ENCODE data around the gene CFAP20DC. TPM values are rescaled to one million over a fixed set of nuclear protein-coding genes. Genes with fewer than 3 reads are reported as not detected.
"Not testable (repeated sequence)": the region's sequence is repeated elsewhere in the genome, so short reads cannot be mapped to it uniquely, and the experiment has no call there.

Gene CFAP20DC
- total RNA-seq, 2 donors from 2014 or later = 2.6 to 2.7 TPM

GRCh38 chr3:58946875-58947274 lies 103.0 kb downstream of the CFAP20DC start:
- ATAC-seq (no peak), DNase-seq (ENCODE audit: low spot score in 2 of 2) (no peak)
- H3K27ac Mint-ChIP-seq = no peak overlapping the region
- H3K9me3 Mint-ChIP-seq = peaks cover 4 to 9% of the 10 kb centered on the region in 2 donors
- H3K36me3 Mint-ChIP-seq = no peaks in the 10 kb centered on the region

DNA sequence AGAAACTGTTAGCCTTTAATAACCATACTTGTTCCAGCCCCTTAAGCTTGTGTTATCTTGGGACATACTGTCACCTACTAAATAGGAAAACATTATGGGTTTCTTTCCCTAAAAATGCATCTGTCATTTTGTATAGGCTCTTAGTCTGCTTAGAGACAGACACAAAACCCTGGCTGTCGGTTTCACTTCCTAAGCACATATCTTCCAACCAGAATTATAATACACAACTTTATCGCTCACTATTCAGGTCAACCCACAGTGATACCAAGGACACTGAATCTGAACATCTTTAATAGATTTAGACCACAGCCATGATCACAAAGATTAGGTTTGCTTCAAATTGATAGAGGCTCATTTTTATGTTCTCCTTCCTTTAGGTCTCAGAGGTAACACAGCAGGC lies 111.8 kb downstream of the CFAP20DC start:
- H3K27ac Mint-ChIP-seq = no peak overlapping the region
- DNase-seq (ENCODE audit: low spot score in 2 of 2) (no peak), ATAC-seq (no peak)
- peaks cover 0 to 3% of the 10 kb centered on the region in 2 donors for H3K9me3 Mint-ChIP-seq
- H3K36me3 Mint-ChIP-seq = no peaks in the 10 kb centered on the region

DNA sequence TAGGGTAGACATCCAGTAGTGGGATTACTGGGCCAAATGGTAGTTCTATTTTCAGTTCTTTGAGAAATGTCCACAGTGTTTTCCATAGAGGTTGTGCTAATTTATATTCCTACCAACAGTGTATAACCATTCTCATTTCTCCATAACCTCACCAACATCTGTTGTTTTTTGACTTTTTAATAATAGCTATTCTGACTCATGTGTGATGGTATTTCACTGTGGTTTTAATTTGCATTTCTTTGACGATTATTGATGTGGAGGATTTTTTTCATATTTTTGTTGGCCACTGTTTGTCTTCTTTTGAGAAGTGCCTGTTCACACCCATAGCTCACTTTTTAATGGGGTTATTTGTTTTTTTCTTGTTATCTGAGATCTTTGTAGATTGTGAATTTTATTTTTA lies 125.2 kb downstream of the CFAP20DC start:
- ATAC-seq (no peak), DNase-seq (ENCODE audit: low spot score in 2 of 2) (no peak)
- H3K27ac Mint-ChIP-seq = no peak overlapping the region
- H3K36me3 Mint-ChIP-seq = no peaks in the 10 kb centered on the region
- H3K9me3 Mint-ChIP-seq = peaks cover 0 to 4% of the 10 kb centered on the region in 2 donors

DNA sequence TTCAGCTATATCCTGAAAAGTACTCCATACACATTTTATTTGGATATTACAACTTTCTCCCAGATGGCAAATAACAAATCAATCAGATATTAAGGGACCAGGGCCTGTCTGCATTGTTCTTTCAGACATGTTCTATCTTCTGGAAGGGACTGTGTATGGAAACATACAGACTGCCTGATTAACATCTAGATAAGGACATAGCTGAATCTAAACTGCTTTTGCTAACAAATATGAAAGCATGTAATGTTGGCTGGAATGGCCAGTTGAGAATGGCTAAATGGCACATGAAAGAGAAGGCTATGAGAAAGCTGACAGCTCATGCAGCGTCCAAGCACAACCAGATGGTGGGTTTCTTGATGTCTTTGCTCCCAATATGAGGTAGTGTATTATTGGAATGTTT lies 149.4 kb downstream of the CFAP20DC start:
- Mint-ChIP-seq H3K9me3 (peaks cover 12 to 14% of the 10 kb centered on the region in 2 donors), H3K36me3 (peaks cover 4 to 11% of the 10 kb centered on the region in 2 donors), H3K27ac (no peak overlapping the region)
- ATAC-seq (no peak), DNase-seq (ENCODE audit: low spot score in 2 of 2) (no peak)

DNA sequence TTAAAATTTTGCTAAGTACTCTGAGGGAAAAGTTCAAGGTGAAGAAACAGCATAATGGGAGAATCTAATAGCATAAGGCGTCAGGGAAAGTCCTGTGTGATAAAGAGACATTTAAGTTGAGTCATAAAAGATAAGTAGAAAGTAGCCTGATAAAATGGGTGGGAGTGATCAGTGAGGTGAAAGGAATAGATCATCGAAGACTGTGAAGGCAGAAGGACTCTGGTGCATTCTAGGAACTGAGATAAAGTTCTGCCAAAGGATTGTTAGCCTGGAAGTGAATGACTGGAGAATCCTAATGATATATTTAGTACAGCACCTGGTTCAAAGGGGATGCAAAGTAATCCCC lies 149.9 kb downstream of the CFAP20DC start:
- H3K27ac Mint-ChIP-seq = no peak overlapping the region
- peaks cover 4 to 14% of the 10 kb centered on the region in 2 donors for H3K36me3 Mint-ChIP-seq
- DNase-seq (ENCODE audit: low spot score in 2 of 2) (no peak), ATAC-seq (no peak)
- peaks cover 14 to 16% of the 10 kb centered on the region in 2 donors for H3K9me3 Mint-ChIP-seq

DNA sequence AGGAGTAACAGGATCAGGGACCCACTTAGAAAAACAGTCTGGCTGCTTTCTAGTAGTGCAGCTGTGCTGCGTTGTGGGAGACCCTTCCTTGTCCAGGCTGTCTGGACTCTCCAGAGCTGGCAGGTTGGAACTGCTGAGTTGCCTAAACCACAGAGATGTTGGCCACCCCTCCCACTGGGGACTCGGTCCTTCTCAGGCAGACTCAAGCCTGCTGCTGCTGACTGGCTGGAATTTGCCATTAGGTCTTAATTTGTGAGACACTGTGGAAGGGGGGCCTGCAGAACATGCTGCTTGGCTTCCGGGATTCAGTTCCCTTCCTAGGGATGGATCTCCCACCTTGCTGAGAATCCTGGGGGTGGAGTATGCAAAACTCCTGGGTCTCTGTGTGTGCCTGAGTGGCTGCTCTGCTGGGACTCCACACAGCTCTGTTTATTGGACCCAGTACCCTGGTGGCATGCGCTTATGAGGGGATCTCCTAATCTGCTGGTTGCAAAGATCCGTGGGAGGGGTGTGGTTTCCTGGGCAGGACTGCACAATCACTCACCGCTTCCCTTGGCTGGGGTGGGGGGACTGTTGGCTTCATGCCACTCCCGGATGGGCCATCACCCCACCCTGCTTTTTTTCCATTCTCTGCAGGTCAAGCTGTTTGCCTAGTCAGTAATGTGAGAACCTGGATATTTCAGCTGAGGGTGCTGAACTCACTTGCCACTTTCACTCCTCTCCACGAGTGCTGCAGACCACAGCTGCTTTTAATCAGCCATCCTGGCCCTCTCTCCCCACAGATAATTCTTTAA lies 150.5 kb downstream of the CFAP20DC start:
- Mint-ChIP-seq H3K27ac (no peak overlapping the region), H3K36me3 (peaks cover 4 to 14% of the 10 kb centered on the region in 2 donors), H3K9me3 (peaks cover 14 to 16% of the 10 kb centered on the region in 2 donors)
- peak in 1 of 2 donors; percentile 5 for DNase-seq (ENCODE audit: low spot score in 2 of 2)
- ATAC-seq = peak; percentile 71 to 85

DNA sequence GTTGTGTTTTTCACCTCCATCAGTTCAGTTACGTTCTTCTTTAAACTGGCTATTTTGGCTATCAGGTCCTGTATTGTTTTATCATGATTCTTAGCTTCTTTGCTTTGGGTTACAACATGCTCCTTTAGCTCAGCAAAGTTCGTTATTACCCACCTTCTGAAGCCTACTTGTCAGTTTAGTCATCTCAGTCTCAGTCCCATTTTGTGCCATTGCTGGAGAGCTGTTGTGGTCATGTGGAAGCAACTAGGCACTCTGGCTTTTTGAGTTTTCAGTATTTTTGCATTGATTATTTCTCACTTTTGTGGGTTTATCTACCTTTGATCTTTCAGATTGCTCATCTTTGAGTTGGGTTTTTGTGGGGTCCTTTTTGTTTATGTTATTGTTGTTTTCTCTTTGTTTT lies 151.3 kb downstream of the CFAP20DC start:
- ATAC-seq (peak in 1 of 2 donors; percentile 45), DNase-seq (ENCODE audit: low spot score in 2 of 2) (no peak)
- H3K36me3 Mint-ChIP-seq = peaks cover 4 to 14% of the 10 kb centered on the region in 2 donors
- H3K9me3 Mint-ChIP-seq = peaks cover 14 to 16% of the 10 kb centered on the region in 2 donors
- H3K27ac Mint-ChIP-seq = no peak overlapping the region

GRCh38 chr3:58897646-58898045 lies 152.2 kb downstream of the CFAP20DC start:
- H3K27ac Mint-ChIP-seq = no peak overlapping the region
- ATAC-seq (no peak), DNase-seq (ENCODE audit: low spot score in 2 of 2) (no peak)
- peaks cover 4 to 14% of the 10 kb centered on the region in 2 donors for H3K36me3 Mint-ChIP-seq
- H3K9me3 Mint-ChIP-seq = peaks cover 14 to 16% of the 10 kb centered on the region in 2 donors

- not testable (repeated sequence) for DNase-seq (ENCODE audit: low spot score in 2 of 2); H3K27ac Mint-ChIP-seq; ATAC-seq
- Mint-ChIP-seq H3K9me3 (peaks cover 21% of the 10 kb centered on the region in 2 donors), H3K36me3 (peaks cover 4 to 22% of the 10 kb centered on the region in 2 donors)
Measured at GRCh38 chr3:58895678-58896077, 154.1 kb downstream of the CFAP20DC start.

GRCh38 chr3:58892526-58892925 lies 157.3 kb downstream of the CFAP20DC start:
- Mint-ChIP-seq H3K9me3 (peaks cover 21% of the 10 kb centered on the region in 2 donors), H3K36me3 (peaks cover 4 to 22% of the 10 kb centered on the region in 2 donors)
- DNase-seq (ENCODE audit: low spot score in 2 of 2); ATAC-seq; H3K27ac Mint-ChIP-seq: not testable (repeated sequence)

- ATAC-seq (no peak), DNase-seq (ENCODE audit: low spot score in 2 of 2) (no peak)
- Mint-ChIP-seq H3K27ac (no peak overlapping the region), H3K36me3 (peaks cover 0 to 9% of the 10 kb centered on the region in 2 donors), H3K9me3 (peaks cover 5 to 7% of the 10 kb centered on the region in 2 donors)
Measured at GRCh38 chr3:58888087-58888486, 161.7 kb downstream of the CFAP20DC start.

DNA sequence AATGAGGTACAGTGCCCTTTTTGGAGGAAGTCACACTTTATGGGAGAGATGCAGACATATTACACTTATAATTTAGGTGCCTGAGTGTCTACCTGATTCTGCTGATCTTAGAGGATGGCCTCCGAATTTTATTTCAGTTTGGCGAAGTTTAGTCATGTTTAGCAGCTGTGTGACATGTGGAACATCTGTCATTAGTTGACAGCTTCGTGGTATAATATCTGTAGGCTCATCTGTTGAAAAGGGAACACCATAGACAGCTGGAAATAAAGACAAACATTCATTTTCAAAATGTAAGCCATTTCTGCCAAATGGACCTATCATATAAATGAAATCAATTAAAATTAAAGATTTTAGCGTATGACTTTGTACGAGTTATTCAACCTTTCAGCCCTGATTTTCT lies 165.4 kb downstream of the CFAP20DC start:
- no peak overlapping the region for H3K27ac Mint-ChIP-seq
- no peak for DNase-seq (ENCODE audit: low spot score in 2 of 2)
- no peaks in the 10 kb centered on the region for H3K36me3 Mint-ChIP-seq
- no peak for ATAC-seq
- no peaks in the 10 kb centered on the region for H3K9me3 Mint-ChIP-seq

- Mint-ChIP-seq H3K9me3 (no peaks in the 10 kb centered on the region), H3K36me3 (no peaks in the 10 kb centered on the region), H3K27ac (no peak overlapping the region)
- ATAC-seq (peak in 1 of 2 donors; percentile 68), DNase-seq (ENCODE audit: low spot score in 2 of 2) (no peak)
Measured at GRCh38 chr3:58880182-58880581, 169.6 kb downstream of the CFAP20DC start.

DNA sequence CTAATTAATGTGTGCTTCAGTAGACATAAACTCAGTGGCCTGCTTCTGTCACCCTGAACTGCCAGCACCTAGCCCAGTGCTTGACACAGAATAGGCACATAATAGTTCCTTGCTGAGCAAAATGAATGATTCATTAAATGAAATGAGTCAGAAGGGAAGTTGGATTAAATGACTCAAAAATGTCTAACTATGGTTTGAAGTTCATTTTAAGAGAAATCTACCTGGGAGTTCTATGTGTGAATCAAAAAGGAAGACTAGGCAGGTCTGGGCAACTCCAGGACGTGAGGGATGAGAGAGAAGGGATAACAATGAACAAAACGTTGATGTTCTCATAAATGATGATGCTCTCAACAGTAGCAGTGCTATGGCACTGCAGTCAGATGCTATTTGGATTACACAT lies 175.0 kb downstream of the CFAP20DC start:
- peak in 1 of 2 donors; percentile 11 for DNase-seq (ENCODE audit: low spot score in 2 of 2)
- H3K36me3 Mint-ChIP-seq = no peaks in the 10 kb centered on the region
- peak; percentile 90 to 96 for ATAC-seq
- peak overlapping the region; percentile 80 to 89 for H3K27ac Mint-ChIP-seq
- no peaks in the 10 kb centered on the region for H3K9me3 Mint-ChIP-seq

- DNase-seq (ENCODE audit: low spot score in 2 of 2) (peak in 1 of 2 donors; percentile 6), ATAC-seq (peak; percentile 75 to 78)
- no peaks in the 10 kb centered on the region for H3K36me3 Mint-ChIP-seq
- H3K27ac Mint-ChIP-seq = peak overlapping the region; percentile 80 to 89
- no peaks in the 10 kb centered on the region for H3K9me3 Mint-ChIP-seq
Measured at GRCh38 chr3:58874248-58874741, 175.5 kb downstream of the CFAP20DC start.

GRCh38 chr3:58868097-58868779 lies 181.6 kb downstream of the CFAP20DC start:
- Mint-ChIP-seq H3K36me3 (no peaks in the 10 kb centered on the region), H3K27ac (no peak overlapping the region), H3K9me3 (no peaks in the 10 kb centered on the region)
- DNase-seq (ENCODE audit: low spot score in 2 of 2) (no peak), ATAC-seq (no peak)

DNA sequence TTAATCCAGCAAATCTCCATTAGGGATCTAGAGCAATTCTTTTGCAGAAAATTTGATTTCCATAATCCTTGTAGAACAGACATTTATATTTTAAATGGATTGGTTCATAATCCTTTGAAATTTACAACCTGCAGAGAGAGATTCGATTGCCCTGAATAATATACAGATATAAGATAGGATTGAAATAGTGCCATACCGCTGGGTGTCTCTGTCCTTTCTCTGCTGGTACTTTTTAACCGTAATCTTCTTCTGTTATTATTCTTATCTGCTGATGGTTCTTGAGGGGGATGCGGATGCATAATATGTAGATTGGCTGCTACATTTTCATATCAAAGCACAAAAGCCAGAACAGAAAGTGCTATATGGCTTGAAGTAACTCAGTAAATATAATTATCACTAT lies 182.2 kb downstream of the CFAP20DC start:
- DNase-seq (ENCODE audit: low spot score in 2 of 2) (no peak), ATAC-seq (no peak)
- Mint-ChIP-seq H3K9me3 (no peaks in the 10 kb centered on the region), H3K27ac (no peak overlapping the region), H3K36me3 (no peaks in the 10 kb centered on the region)
